ENCODE measurements around the gene IFT52.
"Not testable (repeated sequence)": the region's sequence is repeated elsewhere in the genome, so short reads cannot be mapped to it uniquely, and the experiment has no call there.

IFT52 gene

DNA sequence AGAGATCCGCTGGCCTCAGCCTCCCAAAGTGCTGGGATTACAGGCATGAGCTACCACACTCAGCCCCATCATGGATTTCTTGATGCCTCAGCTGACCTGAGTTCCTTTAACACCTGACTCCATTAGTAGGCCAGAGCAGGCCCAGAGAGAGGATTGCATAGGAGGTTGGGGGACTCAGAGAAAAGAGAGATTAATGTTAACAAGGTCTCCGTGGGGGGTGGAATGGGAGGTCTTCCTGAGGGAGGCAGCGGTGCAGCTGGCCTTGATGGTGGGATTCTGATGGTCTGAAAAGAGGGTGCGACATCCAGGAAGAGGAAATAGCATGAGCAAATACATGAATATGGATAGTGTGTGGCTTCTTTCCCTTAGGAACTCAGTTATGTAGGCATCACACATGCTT, 22.0 kb upstream of the IFT52 start:
- no peak for DNase-seq

DNA sequence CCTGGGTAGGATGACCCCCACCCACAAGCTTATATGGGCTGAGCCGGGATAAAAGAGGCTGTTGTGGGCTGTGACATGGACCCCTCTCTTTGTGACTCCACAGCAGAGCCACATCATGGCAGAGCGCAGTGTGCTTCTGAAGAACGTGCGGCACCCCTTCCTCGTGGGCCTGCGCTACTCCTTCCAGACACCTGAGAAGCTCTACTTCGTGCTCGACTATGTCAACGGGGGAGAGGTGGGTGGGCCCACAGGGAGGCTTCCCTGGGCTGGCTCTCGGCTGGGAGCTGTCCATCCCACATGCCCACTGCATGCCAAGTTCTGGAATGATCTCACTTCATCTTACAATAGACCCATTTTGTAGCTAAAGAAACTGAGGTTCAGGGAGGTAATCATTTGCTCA, 21.5 kb upstream of the IFT52 start:
- no peak for DNase-seq

DNA sequence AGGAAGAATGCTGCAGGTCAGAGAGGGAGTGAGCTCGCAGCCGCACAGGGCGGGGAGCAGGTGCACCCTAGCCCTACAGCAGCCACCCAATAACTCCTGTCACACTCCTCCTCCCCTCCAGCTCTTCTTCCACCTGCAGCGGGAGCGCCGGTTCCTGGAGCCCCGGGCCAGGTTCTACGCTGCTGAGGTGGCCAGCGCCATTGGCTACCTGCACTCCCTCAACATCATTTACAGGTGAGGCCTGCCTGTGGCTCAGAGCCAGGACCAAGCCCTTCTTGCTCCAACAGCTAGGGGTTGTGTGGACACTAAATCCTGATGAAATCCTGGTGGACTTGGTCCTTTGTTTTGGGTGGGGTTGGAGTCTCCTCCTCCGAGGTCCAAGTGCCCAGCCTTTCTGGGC, 20.2 kb upstream of the IFT52 start:
- DNase-seq = no peak

DNA sequence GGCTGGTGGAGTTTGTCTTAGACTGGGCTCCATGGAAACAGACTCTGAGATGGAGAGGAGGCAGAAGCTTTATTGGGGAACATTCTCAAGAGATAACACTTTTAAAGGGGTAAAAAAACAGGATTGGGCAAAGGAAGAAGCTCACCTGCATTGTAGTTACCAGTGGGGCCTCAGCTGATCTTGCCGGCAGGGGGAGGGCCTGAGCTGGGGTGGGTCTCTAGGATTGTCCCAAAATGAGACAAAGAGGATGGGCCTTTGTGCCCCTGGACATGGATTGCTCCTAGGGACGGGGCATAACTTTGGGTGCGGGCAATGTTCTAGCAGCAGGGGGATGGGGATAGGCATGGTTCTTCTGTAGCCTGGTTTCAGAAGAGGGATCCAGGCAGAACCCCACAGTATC, 19.4 kb upstream of the IFT52 start:
- DNase-seq = no peak

DNA sequence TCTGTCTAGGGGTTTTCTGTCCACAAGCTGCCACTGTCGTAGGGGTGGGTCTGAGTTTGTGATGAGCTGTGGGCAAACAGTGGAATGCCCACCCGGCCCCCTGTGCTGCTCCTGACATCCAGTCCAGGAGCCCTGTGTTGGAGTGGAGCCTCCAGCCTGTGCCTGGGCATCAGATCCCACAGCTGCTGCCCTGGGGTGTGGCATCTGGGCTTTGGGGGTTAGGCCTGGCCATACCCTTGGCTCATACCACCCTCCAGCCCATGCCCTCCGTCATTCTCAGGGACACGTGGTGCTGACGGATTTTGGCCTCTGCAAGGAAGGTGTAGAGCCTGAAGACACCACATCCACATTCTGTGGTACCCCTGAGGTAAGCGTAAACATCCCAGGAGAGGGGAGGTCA, 19.0 kb upstream of the IFT52 start:
- DNase-seq = no peak

DNA sequence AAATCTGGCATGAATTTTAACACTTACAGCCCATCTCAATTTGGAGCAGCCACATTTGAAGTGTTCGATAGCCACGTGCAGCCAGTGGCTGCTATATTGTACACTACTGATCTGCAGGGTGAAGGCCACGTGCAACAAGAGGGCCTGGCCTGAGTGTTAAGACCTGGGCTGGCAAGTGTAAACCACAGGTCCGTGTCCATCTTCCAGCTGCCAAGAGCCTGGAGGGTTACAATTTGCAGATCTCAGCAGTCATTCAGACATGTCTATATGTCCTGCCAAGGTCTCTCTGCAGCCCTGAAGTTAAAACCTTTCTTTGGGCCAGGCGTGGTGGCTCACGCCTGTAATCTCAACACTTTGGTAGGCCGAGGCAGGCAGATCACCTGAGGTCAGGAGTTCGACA, 17.8 kb upstream of the IFT52 start:
- DNase-seq = no peak

DNA sequence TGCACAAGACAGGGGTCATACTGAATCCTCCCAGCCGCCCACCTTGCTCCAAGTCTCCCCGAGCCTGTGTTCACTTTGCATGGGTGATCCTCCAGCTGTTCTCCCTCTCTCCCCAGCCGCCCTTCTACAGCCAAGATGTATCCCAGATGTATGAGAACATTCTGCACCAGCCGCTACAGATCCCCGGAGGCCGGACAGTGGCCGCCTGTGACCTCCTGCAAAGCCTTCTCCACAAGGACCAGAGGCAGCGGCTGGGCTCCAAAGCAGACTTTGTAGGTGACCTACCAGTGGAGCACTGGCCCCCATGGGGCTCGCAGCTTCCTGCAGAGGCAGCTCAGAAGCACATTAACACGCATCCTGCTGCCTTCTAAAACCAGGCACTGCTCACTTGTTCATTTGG, 14.6 kb upstream of the IFT52 start:
- no peak for DNase-seq

DNA sequence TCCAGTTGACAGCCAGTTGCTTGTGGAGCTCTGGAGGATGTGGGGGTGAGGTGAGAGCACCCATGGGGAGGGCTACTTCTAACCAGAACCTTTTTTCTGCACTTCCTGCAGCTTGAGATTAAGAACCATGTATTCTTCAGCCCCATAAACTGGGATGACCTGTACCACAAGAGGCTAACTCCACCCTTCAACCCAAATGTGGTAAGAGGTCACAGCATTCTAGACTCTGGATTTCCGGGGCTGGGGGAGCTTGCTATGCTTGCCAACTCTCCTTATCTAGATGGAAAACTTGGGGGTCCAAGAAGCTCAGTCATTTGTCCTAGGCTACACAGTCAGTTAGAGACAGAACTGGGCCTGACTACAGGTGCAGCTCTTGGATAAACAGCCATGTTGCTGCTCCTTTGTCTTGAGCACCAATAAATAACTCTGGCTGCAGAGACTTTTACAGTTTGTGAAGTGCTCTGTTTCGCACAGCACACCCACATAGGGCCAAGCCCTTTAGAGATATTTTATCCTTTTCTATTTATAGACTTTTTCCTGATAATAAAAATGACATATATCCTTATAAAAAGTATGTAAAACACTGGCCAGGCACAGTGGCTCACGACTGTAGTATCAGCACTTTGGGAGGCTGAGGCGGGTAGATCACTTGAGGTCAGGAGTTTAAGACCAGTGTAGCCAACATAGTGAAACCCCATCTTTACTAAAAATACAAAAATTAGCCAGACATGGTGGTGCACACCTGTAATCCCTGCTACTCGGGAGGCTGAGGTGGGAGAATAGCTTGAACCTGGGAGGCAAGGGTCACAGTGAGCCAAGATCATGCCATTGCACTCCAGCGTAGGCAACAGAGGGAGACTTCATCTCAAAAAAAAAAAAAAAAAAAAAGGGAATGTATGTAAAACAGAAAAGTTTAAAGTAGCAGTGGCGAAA, 10.6 kb upstream of the IFT52 start:
- no peak for DNase-seq

DNA sequence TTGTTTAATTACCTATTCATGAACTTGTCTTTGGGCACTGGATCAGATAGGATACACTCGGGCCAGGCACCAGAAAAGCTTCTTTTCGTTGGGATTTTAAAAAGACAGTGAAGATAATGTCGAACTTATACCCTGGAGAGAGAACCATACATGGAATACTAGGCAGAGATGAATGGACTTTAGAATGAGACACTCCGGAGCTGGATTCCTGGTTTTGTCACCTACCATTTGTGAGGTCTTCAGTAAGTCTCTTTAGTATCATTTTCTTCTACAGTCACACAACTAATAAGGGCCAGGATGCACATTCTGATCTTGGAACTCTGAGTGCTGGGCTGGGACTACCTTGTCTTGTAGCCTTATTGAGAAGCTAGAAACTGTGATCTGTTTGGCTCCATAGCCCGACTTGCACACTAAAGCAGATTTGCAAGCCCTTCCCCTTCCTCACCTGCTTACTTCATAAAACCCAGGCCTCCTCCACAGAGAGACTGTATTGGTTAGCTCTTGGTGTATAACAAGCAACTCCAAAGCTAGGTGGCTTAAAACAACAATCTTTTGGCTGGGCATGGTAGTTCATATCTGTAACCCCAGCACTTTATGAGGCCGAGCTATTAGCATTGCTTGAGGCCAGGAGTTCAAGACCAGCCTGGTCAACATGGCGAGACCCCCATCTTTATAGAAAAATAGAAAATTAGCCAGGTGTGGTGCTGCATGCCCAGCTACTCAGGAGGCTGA, 7.4 kb upstream of the IFT52 start:
- DNase-seq = no peak

DNA sequence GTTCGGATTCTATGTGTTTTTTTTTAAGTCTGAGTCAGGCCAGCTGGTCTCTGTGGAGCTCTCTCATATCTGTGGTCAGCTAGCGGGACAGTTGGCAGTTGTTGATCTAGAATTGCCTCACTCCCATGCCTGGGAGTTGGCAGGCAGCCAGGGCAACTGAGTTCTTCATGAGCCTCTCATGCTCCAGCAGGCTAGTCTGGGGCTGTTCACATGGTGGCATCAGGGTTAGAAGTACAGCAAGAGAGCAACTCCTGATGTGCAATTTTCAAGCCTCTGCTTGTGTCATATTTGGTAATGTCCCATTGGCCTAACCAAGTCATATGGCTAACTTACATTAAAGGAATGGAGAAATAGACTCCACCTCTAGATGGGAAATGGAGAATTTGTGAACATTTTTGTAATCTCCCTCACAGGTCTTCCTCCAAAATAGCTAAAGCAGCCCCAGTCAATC, 6.7 kb upstream of the IFT52 start:
- no peak for DNase-seq

DNA sequence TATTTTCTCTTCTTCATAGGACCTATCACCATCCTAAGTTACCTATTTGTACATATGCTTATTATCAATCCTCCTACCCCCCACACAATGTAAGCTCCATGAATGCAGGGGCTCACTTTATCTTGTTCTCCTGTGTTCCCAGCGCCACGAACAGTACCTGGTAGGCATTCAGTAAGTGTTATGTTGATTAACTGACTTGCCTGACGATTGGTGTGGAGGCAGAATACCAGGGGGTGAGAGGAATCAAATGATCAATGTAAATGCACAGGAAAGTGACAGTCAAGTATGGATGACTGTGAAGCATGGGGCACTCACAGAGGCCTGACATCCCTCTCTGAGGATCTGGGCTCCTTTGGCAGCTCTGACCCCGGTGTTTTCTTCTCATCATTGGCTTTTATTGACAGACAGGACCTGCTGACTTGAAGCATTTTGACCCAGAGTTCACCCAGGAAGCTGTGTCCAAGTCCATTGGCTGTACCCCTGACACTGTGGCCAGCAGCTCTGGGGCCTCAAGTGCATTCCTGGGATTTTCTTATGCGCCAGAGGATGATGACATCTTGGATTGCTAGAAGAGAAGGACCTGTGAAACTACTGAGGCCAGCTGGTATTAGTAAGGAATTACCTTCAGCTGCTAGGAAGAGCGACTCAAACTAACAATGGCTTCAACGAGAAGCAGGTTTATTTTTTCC, 6.1 kb upstream of the IFT52 start:
- no peak for DNase-seq

DNA sequence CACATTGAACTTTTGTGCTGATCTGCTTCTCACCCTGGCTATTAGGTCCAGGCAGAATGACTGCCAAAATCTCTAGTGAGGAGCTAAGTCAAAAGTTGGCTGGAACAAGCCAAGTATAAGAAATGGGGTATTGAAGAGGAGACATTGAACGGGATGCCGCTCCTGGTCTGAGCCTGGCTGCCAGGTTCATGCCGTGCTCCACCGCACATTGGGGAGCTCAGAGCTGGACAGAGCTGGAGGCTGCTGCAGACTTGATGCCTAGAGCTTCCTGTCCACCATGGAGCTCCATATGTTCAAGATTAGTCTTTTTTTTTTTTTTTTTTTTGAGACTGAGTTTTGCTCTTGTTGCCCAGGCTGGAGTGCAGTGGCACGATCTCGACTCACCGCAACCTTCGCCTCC, 4.1 kb upstream of the IFT52 start:
- DNase-seq = no peak

DNA sequence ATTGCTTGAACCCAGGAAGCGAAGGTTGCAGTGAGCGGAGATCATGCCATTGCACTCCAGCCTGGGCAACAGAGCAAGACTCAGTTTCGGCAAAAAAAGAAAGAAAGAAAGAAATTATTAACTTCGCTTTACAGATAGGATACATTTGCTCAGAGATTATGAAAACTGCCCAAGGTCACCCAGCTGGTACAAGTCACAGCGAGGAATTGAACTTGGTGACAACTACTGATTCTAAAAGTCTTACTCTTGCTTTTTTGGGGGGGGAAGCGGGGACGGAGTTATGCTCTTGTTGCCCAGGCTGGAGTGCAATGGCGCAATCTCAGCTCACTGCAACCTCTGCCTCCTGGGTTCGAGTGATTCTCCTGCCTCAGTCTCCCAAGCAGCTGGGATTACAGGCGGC, 2.2 kb upstream of the IFT52 start:
- DNase-seq = not testable (repeated sequence)

DNA sequence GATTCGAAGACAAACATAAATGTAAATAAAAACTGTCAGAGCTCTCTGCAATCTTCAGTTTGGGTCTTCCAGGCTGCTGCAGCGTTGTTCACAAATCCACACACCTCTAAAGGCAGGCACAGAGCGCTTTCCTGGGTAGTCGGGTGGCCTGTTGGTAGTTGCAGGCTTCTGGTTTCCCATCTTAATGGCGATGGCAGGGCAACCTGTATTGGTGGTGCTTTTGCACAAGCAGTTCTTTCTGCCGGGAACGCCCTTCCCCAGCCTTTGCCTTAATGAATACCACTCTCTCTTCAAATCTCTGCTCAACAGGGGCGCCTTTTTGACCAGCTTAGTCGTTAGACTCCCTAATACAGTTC, 723 bp upstream of the IFT52 start:
- no peak for DNase-seq

DNA sequence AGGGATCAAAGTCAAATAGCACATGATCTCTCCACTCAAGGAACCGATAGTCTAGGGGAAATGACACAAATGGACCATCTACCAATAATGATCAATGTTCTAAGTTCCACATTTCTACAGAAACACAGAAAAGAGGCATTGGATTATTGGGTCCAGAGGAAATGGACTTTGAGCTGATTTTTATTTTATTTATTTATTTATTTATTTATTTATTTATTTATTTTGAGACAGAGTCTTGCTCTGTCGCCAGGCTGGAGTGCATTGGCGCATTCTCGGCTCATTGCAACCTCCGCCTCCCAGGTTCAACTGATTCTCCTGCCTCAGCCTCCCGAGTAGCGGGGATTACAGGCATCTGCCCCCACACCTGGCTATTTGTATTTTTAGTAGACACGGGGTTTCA, 11.2 kb downstream of the IFT52 start:
- not testable (repeated sequence) for DNase-seq

DNA sequence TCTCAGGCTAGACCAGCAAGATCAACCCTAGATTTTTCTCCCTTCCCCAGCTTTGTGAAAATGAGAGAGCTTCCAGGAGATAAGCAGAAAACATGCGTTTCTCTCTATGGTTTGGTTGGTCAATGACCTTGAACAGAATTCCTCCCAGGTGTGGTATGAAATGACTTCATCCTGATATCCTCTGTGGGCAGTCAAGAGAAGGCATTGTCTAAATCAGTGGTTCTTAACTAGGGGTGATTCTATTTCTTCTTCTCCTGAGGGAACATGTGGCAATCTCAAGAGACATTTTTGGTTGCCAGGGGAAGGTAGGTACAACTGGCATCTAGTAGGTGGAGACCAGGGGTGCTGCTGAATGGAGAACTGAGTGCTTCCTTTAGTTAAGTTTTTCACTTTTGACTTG, 12.4 kb downstream of the IFT52 start:
- DNase-seq = no peak

DNA sequence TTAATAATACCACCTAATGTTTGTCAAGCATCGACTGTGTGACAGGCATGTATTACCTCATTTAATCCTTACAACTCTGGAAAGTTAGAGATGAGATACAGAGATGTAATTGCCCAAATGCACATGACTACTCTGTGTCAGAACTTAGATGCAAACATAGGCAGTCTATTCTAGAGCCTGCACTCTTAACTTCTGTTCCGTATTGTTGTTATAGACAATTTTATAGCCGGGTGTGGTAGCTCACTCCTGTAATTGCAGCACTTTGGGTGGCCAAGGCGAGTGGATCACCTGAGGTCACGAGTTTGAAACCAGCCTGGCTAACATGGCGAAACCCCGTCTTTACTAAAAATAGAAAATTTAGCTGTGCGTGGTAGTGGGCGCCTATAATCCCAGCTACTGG, 15.0 kb downstream of the IFT52 start:
- DNase-seq = no peak

DNA sequence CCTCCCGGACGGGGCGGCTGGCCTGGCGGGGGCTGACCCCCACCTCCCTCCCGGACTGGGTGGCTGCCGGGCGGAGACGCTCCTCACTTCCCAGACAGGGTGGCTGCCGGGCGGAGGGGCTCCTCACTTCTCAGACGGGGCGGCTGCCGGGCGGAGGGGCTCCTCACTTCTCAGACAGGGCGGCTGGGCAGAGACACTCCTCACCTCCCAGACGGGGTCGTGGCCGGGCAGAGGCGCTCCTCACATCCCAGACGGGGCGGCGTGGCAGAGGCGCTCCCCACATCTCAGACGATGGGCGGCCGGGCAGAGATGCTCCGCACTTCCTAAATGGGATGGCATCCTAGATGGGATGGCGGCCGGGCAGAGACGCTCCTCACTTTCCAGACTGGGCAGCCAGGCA, 16.5 kb downstream of the IFT52 start:
- not testable (repeated sequence) for DNase-seq

DNA sequence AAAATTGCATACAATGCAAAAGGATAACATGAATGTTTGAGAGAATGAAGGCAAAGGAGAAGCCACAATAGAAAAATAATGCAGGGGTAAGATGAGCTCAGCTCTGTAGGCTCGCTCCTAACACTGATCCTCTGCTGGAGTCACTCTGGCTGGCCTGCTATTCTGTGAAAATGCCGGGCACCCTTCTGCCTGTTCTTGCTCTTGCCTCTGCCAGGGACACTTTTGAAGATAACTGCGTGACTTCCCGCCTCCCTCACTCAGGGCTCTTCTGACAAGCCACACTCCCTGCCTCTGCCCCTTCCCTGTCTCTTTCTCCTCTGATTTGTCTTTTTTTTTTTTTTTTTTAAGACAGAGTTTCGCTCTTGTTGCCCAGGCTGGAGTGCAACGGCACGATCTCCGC, 40.9 kb downstream of the IFT52 start:
- DNase-seq = no peak

DNA sequence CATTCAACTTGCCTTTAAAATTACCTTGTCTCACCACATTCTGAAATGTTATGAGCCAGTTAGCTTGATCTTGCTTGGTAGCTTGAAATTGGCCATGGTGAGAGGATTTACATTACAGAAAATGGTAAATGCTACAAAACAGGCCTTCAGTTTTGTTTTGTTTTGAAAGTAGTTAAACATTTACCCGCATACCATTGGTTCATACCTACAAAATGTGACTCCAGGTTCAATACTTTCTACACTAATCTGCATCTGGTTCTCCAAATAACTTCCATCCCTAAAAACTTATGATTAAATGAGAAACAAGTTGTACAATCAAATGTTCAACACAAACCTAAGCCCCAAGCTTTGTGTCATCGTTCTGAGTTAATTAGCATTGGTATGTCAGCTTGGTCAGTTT, 45.7 kb downstream of the IFT52 start:
- no peak for DNase-seq

DNA sequence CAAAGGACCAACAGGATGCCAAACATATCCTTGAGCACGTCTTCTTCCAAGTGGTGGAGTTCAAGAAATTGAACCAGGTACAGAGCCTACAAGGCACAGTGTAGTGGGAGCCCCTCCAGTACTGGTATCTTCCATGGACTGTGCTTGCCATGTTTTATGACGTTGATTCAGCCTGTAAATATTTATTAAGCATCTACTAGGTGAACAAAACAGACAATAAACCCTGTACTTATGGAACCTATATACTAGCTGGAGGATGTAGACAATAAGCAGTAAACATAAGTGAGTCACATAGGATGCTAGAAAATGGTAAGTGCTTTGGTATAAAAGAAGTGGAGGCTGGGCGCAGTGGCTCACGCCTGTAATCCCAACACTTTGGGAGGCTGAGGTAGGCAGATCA, 51.8 kb downstream of the IFT52 start:
- DNase-seq = no peak

DNA sequence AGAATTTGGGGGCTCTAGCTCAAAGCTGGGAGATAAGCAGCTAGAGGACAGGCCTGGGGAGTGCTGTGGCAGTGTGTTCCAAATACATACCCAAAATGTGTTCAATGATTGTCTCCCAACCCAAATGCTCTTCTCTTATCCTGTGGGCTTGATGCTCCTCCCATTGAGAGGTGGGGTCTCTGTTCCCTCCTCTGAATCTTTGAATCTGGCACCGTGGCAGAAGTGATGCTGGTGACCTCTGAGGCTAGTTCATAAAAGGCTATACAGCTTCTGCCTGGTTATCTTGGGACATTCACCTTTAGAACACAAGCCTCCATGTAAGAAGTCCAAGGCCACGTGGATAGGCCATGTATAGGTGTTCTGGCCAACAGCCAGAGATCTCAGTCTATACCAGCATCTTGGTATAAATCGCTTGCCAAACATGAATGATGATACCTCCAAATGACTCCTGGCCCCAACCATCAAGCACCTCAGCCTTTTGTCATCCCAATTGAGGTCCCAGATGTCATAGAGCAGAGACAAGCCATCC, 60.3 kb downstream of the IFT52 start:
- DNase-seq = no peak

DNA sequence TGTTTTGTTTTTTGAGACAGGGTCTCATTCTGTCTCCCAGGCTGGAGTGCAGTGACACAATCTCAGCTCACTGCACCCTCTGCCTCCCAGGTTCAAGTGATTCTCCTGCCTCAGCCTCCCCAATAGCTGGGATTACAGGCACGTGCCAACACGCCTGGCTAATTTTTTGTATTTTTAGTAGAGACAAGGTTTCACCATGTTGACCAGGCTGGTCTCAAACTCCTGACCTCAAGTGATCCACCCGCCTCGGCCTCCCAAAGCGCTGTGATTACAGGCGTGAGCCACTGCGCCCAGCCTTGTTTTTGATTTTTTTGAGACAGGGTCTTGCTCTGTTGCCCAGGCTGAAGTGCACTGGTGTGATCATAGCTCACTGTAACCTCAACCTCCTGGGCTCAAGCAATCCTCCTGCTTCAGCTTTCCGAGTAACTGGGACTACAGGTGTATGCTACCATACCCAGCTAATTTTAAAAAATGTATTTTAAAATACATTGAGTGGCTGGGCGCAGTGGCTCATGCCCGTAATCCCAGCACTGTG, 61.0 kb downstream of the IFT52 start:
- not testable (repeated sequence) for DNase-seq

All from NCI-H510A (cell line).